ENCODE measurements around the gene UPF2. TPM values are rescaled to one million over a fixed set of nuclear protein-coding genes. Genes with fewer than 3 reads are reported as not detected.

UPF2 gene
- polyA plus RNA-seq, 1 donor from 2014 or later, result 14.3 TPM

DNA sequence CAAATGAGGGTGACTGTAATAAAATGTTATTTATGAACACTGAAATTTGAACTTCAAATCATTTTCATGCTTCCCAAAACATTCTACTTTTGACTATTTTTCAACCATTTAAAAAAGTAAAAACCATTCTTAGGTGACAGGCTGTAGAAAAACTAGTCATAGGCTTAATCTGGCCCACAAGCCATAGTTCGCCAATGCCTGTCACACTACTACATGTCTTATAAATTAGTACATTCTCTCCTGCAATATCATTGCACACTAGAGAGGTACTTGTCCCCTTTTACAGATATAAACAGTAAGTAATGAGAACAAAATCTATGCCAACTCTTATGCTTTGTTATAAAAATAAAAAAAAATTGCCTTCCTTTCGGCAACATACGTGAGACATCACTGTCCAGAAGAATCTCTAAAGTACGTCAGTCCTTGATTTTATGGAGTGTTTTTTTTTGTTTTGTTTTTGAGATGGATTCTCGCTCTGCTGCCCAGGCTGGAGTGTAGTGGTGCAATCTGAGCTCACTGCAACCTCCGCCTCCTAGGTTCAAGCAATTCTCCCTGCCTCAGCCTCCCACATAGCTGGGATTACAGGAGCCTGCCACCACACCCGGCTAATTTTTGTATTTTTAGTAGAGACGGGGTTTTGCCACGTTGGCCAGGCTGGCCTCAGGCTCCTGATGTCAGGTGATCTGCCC is 23.2 kb downstream of the UPF2 start:
- Histone ChIP-seq H3K4me3 (ENCODE audit: low read length) (no peak overlapping the region), H3K27me3 (ENCODE audit: insufficient read depth, low read depth, low read length) (no peaks in the 10 kb centered on the region), H3K9me3 (ENCODE audit: low read length) (no peaks in the 10 kb centered on the region), H3K36me3 (ENCODE audit: insufficient read depth, low read length) (no peaks in the 10 kb centered on the region), H3F3A (ENCODE audit: insufficient read depth, low read length, poor library complexity, severe bottlenecking) (no peaks in the 10 kb centered on the region), H4K20me1 (ENCODE audit: insufficient read depth) (no peaks in the 10 kb centered on the region), H3K9ac (ENCODE audit: low read length) (no peak overlapping the region), H3K79me2 (replicated peaks; ENCODE audit: insufficient read depth, low read length) (peaks cover 3% of the 10 kb centered on the region), H3K9me2 (ENCODE audit: insufficient read depth, low read length) (no peaks in the 10 kb centered on the region), H2AFZ (ENCODE audit: low read depth, low read length) (no peak overlapping the region), H3K27ac (ENCODE audit: low read length) (no peak overlapping the region), H3K4me2 (ENCODE audit: low read length) (no peak overlapping the region)
- no peak for TF ChIP-seq RAD21 (conservative IDR thresholded peaks at IDR 0.05)
- TF ChIP-seq SMC3 (conservative IDR thresholded peaks at IDR 0.05; ENCODE audit: poor library complexity), result no peak
- TF ChIP-seq, protein P1, sequence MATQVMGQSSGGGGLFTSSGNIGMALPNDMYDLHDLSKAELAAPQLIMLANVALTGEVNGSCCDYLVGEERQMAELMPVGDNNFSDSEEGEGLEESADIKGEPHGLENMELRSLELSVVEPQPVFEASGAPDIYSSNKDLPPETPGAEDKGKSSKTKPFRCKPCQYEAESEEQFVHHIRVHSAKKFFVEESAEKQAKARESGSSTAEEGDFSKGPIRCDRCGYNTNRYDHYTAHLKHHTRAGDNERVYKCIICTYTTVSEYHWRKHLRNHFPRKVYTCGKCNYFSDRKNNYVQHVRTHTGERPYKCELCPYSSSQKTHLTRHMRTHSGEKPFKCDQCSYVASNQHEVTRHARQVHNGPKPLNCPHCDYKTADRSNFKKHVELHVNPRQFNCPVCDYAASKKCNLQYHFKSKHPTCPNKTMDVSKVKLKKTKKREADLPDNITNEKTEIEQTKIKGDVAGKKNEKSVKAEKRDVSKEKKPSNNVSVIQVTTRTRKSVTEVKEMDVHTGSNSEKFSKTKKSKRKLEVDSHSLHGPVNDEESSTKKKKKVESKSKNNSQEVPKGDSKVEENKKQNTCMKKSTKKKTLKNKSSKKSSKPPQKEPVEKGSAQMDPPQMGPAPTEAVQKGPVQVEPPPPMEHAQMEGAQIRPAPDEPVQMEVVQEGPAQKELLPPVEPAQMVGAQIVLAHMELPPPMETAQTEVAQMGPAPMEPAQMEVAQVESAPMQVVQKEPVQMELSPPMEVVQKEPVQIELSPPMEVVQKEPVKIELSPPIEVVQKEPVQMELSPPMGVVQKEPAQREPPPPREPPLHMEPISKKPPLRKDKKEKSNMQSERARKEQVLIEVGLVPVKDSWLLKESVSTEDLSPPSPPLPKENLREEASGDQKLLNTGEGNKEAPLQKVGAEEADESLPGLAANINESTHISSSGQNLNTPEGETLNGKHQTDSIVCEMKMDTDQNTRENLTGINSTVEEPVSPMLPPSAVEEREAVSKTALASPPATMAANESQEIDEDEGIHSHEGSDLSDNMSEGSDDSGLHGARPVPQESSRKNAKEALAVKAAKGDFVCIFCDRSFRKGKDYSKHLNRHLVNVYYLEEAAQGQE (IDR thresholded peaks at IDR 0.05; ENCODE audit: borderline replicate concordance), result no peak
- TF ChIP-seq POLR2AphosphoS5 (IDR thresholded peaks at IDR 0.05), result no peak
- TF ChIP-seq TAF1 (IDR thresholded peaks at IDR 0.05; ENCODE audit: low read depth), result no peak
- no peak for TF ChIP-seq MXI1 (conservative IDR thresholded peaks at IDR 0.05; ENCODE audit: poor library complexity, severe bottlenecking)
- no peak for TF ChIP-seq EZH2 (IDR thresholded peaks at IDR 0.05; ENCODE audit: borderline replicate concordance, insufficient read depth, low read length, poor library complexity, severe bottlenecking)
- TF ChIP-seq, protein P2, sequence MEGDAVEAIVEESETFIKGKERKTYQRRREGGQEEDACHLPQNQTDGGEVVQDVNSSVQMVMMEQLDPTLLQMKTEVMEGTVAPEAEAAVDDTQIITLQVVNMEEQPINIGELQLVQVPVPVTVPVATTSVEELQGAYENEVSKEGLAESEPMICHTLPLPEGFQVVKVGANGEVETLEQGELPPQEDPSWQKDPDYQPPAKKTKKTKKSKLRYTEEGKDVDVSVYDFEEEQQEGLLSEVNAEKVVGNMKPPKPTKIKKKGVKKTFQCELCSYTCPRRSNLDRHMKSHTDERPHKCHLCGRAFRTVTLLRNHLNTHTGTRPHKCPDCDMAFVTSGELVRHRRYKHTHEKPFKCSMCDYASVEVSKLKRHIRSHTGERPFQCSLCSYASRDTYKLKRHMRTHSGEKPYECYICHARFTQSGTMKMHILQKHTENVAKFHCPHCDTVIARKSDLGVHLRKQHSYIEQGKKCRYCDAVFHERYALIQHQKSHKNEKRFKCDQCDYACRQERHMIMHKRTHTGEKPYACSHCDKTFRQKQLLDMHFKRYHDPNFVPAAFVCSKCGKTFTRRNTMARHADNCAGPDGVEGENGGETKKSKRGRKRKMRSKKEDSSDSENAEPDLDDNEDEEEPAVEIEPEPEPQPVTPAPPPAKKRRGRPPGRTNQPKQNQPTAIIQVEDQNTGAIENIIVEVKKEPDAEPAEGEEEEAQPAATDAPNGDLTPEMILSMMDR (IDR thresholded peaks at IDR 0.05; ENCODE audit: poor library complexity, severe bottlenecking), result no peak
- TF ChIP-seq EP300 (conservative IDR thresholded peaks at IDR 0.05; ENCODE audit: poor library complexity, severe bottlenecking), result no peak

DNA sequence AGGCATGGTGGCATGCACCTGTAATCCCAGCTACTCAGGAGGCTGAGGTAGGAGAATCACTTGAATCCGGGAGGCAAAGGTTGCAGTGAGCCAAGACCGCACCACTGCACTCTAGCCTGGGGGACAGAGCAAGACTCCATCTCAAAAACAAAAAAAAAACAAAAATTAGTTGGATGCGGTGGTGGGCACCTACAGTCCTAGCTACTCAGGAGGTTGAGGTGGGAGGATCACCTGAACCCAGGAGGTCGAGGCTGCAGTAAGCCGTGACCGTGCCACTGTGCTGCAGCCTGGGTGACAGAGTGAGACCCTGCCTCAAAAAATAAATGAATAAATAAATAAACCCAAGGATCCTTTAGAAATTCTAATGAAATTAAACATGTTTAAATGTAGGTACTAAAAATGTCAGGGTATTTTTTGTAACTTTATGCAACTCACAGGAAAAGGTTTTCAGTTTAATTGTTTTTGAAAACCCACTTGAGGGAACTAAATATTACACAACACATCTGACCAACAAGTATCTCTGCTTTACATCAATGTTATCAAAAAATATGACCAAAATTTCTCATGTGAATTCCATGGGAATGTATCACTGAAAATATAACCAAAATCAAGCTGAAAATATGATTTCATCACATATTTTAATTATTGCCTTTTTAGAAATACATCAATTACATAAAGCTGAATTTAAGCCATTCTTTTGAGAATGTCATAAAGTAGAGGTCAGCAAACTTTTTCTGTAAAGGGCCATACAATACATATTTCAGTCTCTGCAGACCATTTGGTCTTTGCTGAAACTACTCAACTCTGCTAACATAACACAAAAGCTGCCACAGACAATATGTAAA is 23.9 kb downstream of the UPF2 start:
- TF ChIP-seq SMC3 (conservative IDR thresholded peaks at IDR 0.05; ENCODE audit: poor library complexity) (no peak), MXI1 (conservative IDR thresholded peaks at IDR 0.05; ENCODE audit: poor library complexity, severe bottlenecking) (no peak), EP300 (conservative IDR thresholded peaks at IDR 0.05; ENCODE audit: poor library complexity, severe bottlenecking) (no peak), EZH2 (IDR thresholded peaks at IDR 0.05; ENCODE audit: borderline replicate concordance, insufficient read depth, low read length, poor library complexity, severe bottlenecking) (no peak), TAF1 (IDR thresholded peaks at IDR 0.05; ENCODE audit: low read depth) (no peak), RAD21 (conservative IDR thresholded peaks at IDR 0.05) (no peak), POLR2AphosphoS5 (IDR thresholded peaks at IDR 0.05) (no peak)
- TF ChIP-seq, protein P1 (IDR thresholded peaks at IDR 0.05; ENCODE audit: borderline replicate concordance), result no peak
- TF ChIP-seq, protein P2 (IDR thresholded peaks at IDR 0.05; ENCODE audit: poor library complexity, severe bottlenecking), result no peak
- Histone ChIP-seq H3K79me2 (replicated peaks; ENCODE audit: insufficient read depth, low read length) (no peaks in the 10 kb centered on the region), H4K20me1 (ENCODE audit: insufficient read depth) (no peaks in the 10 kb centered on the region), H3K27me3 (ENCODE audit: insufficient read depth, low read depth, low read length) (no peaks in the 10 kb centered on the region), H3K9ac (ENCODE audit: low read length) (no peak overlapping the region), H3K4me3 (ENCODE audit: low read length) (no peak overlapping the region), H3K36me3 (ENCODE audit: insufficient read depth, low read length) (no peaks in the 10 kb centered on the region), H3K9me3 (ENCODE audit: low read length) (no peaks in the 10 kb centered on the region), H3K4me2 (ENCODE audit: low read length) (no peak overlapping the region), H3F3A (ENCODE audit: insufficient read depth, low read length, poor library complexity, severe bottlenecking) (no peaks in the 10 kb centered on the region), H2AFZ (ENCODE audit: low read depth, low read length) (no peak overlapping the region), H3K27ac (ENCODE audit: low read length) (no peak overlapping the region), H3K9me2 (ENCODE audit: insufficient read depth, low read length) (no peaks in the 10 kb centered on the region)
